ENCODE measurements around the gene KLK13. TPM values are rescaled to one million over a fixed set of nuclear protein-coding genes. Genes with fewer than 3 reads are reported as not detected.

Gene KLK13
- total and polyA plus RNA-seq, 2 of the 8 experiments (the other 6 are each of a cell fraction or from before 2014, with no cell fraction given) = 4.2 to 4.5 TPM

GRCh38 chr19:51107406-51108065 lies 42.6 kb upstream of the KLK13 start:
- Histone ChIP-seq H3K23me2 (ENCODE audit: low read depth, low read length) (peaks cover 11% of the 10 kb centered on the region), H2BK12ac (ENCODE audit: low read depth, low read length) (no peak overlapping the region), H3K4ac (replicated peaks; ENCODE audit: insufficient read length, low read depth, low read length) (no peak overlapping the region), H3K18ac (ENCODE audit: extremely low read depth, low read length) (no peak overlapping the region), H2BK120ac (replicated peaks; ENCODE audit: low read depth, low read length) (no peak overlapping the region), H3K27ac (ENCODE audit: low read depth, low read length) (no peak overlapping the region), H3K79me1 (ENCODE audit: low read depth, low read length) (peaks cover 4% of the 10 kb centered on the region), H2AK5ac (ENCODE audit: low read depth, low read length) (no peak overlapping the region), H3K56ac (replicated peaks; ENCODE audit: insufficient read length, low read depth, low read length) (no peak overlapping the region), H3K9me3 (ENCODE audit: insufficient read depth in 2 of 2, low read depth in 1 of 2, low read length in 1 of 2) (no peaks in the 10 kb centered on the region), H3K23ac (ENCODE audit: insufficient read length) (no peak overlapping the region), H3K4me1 (replicated peaks in 1 of 4; ENCODE audit: control insufficient read depth in 3 of 4, insufficient read depth in 4 of 4, low read length in 3 of 4) (peaks cover 0 to 6% (median 0%) of the 10 kb centered on the region in 4 experiments; a peak in 3 of 7 replicates), H2BK5ac (ENCODE audit: low read depth, low read length) (no peak overlapping the region), H2BK20ac (ENCODE audit: low read length) (no peak overlapping the region), H4K20me1 (replicated peaks in 1 of 2; ENCODE audit: control insufficient read depth in 1 of 2, insufficient read depth in 2 of 2, low read length in 2 of 2) (peaks cover 2 to 6% of the 10 kb centered on the region in 2 experiments), H3K4me3 (ENCODE audit: extremely low read depth in 1 of 4, insufficient read depth in 2 of 4, low read depth in 3 of 4, low read length in 4 of 4) (peak overlapping the region; percentile 69 to 92 (median 81)), H4K91ac (replicated peaks; ENCODE audit: insufficient read length, low read length) (no peak overlapping the region), H3K9ac (replicated peaks in 1 of 4; ENCODE audit: extremely low read depth in 1 of 4, low read depth in 3 of 4, low read length in 3 of 4) (peak overlapping the region in 1 of 4 experiments; percentile 28; a peak in 2 of 7 replicates), H3K79me2 (ENCODE audit: control insufficient read depth in 1 of 2, insufficient read depth in 2 of 2, low read length in 2 of 2) (no peaks in the 10 kb centered on the region), H3K36me3 (ENCODE audit: control insufficient read depth in 2 of 4, insufficient read depth in 4 of 4, low read length in 3 of 4) (peaks cover 0 to 7% (median 1%) of the 10 kb centered on the region in 4 experiments; a peak in 4 of 8 replicates), H2AFZ (ENCODE audit: low read length) (no peak overlapping the region), H3K4me2 (ENCODE audit: insufficient read depth in 1 of 2, low read depth in 2 of 2, low read length in 2 of 2) (peak overlapping the region; percentile 88 to 89), H3K27me3 (replicated peaks in 1 of 4; ENCODE audit: control insufficient read depth in 3 of 4, extremely low read depth in 1 of 4, insufficient read depth in 3 of 4, low read length in 3 of 4) (peaks cover 0 to 8% (median 0%) of the 10 kb centered on the region in 4 experiments; a peak in 3 of 7 replicates), H4K8ac (ENCODE audit: extremely low read depth, insufficient read depth, low read length) (no peak overlapping the region), H2BK15ac (ENCODE audit: low read length) (no peak overlapping the region), H3K14ac (ENCODE audit: insufficient read length) (no peak overlapping the region), H4K5ac (ENCODE audit: insufficient read length, low read depth, low read length) (no peak overlapping the region)
- FAIRE-seq (no peak), DNase-seq (ENCODE audit: low read depth in 1 of 2, low spot score in 2 of 2) (no peak)
- POLR2A ChIA-PET (ENCODE audit: partially characterized antibody) = interaction anchor here (0.7 kb wide), 1 partner anchor 312 kb away, joined by 3 read pairs; no protein-coding TSS in a partner anchor
- 33% methylated on average over 18 of the region's 18 CpGs; no CpG with 5 or more reads in 1 of the 2 experiments for WGBS, 2 experiments (ENCODE audit: extremely low coverage in 1 of 2, insufficient coverage in 1 of 2, insufficient read length in 1 of 2, insufficient replicate concordance in 2 of 2, low coverage in 1 of 2, low lambda C conversion rate in 2 of 2, missing lambda C conversion rate in 1 of 2)
- CTCF ChIA-PET (ENCODE audit: partially characterized antibody) = interaction anchor here (1.0 kb wide), 1 partner anchor 11 kb away, joined by 3 read pairs; no protein-coding TSS in a partner anchor
- TF ChIP-seq SIN3A (conservative IDR thresholded peaks at IDR 0.05 in 1 of 2, IDR thresholded peaks at IDR 0.05 in 1 of 2; ENCODE audit: low read depth in 1 of 2, low read length in 2 of 2) (0 out of 4 replicates have a peak, but pooled peaks of 1 of the 2 experiments have one; percentile 24), MAFK (IDR thresholded peaks at IDR 0.05; ENCODE audit: low read depth, low read length) (no peak), HDAC2 (IDR thresholded peaks at IDR 0.05; ENCODE audit: borderline replicate concordance in 1 of 2, low read depth in 2 of 2, low read length in 2 of 2) (no peak), JUN (IDR thresholded peaks at IDR 0.05; ENCODE audit: low read depth, low read length) (no peak), SP4 (IDR thresholded peaks at IDR 0.05; ENCODE audit: low read length) (no peak), SAP30 (IDR thresholded peaks at IDR 0.05; ENCODE audit: insufficient read depth, insufficient replicate concordance, low read length) (peak; percentile 90), NRF1 (IDR thresholded peaks at IDR 0.05; ENCODE audit: low read depth, low read length) (no peak), POU5F1 (IDR thresholded peaks at IDR 0.05; ENCODE audit: low read depth, low read length) (no peak), KDM1A (IDR thresholded peaks at IDR 0.05; ENCODE audit: borderline replicate concordance, low read length) (no peak), POLR2AphosphoS5 (IDR thresholded peaks at IDR 0.05; ENCODE audit: low read depth, low read length) (no peak), SUZ12 (IDR thresholded peaks at IDR 0.05; ENCODE audit: low read length) (no peak), TBP (IDR thresholded peaks at IDR 0.05; ENCODE audit: low read depth, low read length) (no peak)
